SK-N-SH (cell line): ENCODE results near the gene CARD19. TPM values are rescaled to one million over a fixed set of nuclear protein-coding genes. Genes with fewer than 3 reads are reported as not detected.
A peak's percentile ranks its signal among the peaks of the same experiment; 100 is the strongest.

Experiments used
- CTCF ChIA-PET: fragments of 300-600, 350-600 bp; formaldehyde crosslinking; extraction: SDS; loops from one replicate; lab custom pipeline; 2021; lab: Yijun Ruan, JAX
- POLR2A ChIA-PET: fragments of 350-600 bp; sonication (Branson Sonifier 250); formaldehyde crosslinking; extraction: SDS; loops from one replicate; lab custom pipeline; 2020; ENCODE audit warnings: antibody characterized with exemption, inconsistent platforms; lab: Yijun Ruan, JAX
- DNase-seq: peaks from one replicate; pipeline ENCODE4 v3.0.0; 2012
- H2AFZ ChIP-seq: fragments of 200-600 bp; sonication (generic); 2 replicates; pipeline ENCODE4 v1.8.1; 2016; ENCODE audit warnings: antibody characterized with exemption, mild to moderate bottlenecking, low read depth
- H3F3A ChIP-seq: fragments of 200-600 bp; sonication (generic); replicated peaks from 2 replicates; pipeline ENCODE3; 2016; ENCODE audit warnings: antibody characterized with exemption, mild to moderate bottlenecking; ENCODE audit not compliant: insufficient read depth
- H3K27ac ChIP-seq, 2 experiments: fragments of 200-500 bp in 1 of 2; fragments of 200-600 bp in 1 of 2; sonication (Bioruptor generic) in 1 of 2; sonication (generic), shearing (Covaris generic) in 1 of 2; 2 replicates each; pipeline versions ENCODE4 v1.5.1 to v1.6.1; 2014 to 2016; ENCODE audit warnings: low read depth in 2 of 2, inconsistent platforms in 1 of 2, low read length in 1 of 2, mild to moderate bottlenecking in 1 of 2, mixed read lengths in 1 of 2
- H3K27me3 ChIP-seq: fragments of 200-600 bp; sonication (generic), shearing (Covaris generic); 2 replicates; pipeline ENCODE4 v1.6.1; 2016; ENCODE audit warnings: mixed run types; ENCODE audit not compliant: insufficient read depth
- H3K36me3 ChIP-seq, 2 experiments: fragments of 200-500 bp in 1 of 2; fragments of 200-600 bp in 1 of 2; sonication (Bioruptor generic) in 1 of 2; sonication (generic) in 1 of 2; replicated peaks in 1 of 2; 2 replicates each; pipeline versions ENCODE3 to v1.5.1; 2014 to 2016; ENCODE audit warnings: low read length in 1 of 2, mild to moderate bottlenecking in 1 of 2; ENCODE audit not compliant: insufficient read depth in 2 of 2, control insufficient read depth in 1 of 2
- H3K4me1 ChIP-seq, 2 experiments: fragments of 200-500 bp in 1 of 2; fragments of 200-600 bp in 1 of 2; sonication (Bioruptor generic) in 1 of 2; sonication (generic), shearing (Covaris generic) in 1 of 2; 2 replicates each; pipeline versions ENCODE4 v1.5.1 to v1.6.1; 2014 to 2016; ENCODE audit warnings: low read depth in 1 of 2, low read length in 1 of 2, mixed run types in 1 of 2; ENCODE audit not compliant: insufficient read depth in 2 of 2, control insufficient read depth in 1 of 2
- H3K4me2 ChIP-seq: fragments of 200-600 bp; sonication (generic), shearing (Covaris generic); 2 replicates; pipeline ENCODE4 v1.6.1; 2017; ENCODE audit warnings: mixed run types
- H3K4me3 ChIP-seq, 2 experiments: fragments of 200-500 bp in 1 of 2; fragments of 200-600 bp in 1 of 2; sonication (Bioruptor generic) in 1 of 2; sonication (generic), shearing (Covaris generic) in 1 of 2; 2 replicates each; pipeline versions ENCODE4 v1.5.1 to v1.8.1; 2014 to 2016; ENCODE audit warnings: low read depth in 2 of 2, inconsistent platforms in 1 of 2, low read length in 1 of 2, mild to moderate bottlenecking in 1 of 2, mixed read lengths in 1 of 2, moderate library complexity in 1 of 2
- H3K79me2 ChIP-seq: fragments of 200-600 bp; sonication (generic); 2 replicates; pipeline ENCODE4 v1.8.1; 2017; ENCODE audit warnings: mild to moderate bottlenecking; ENCODE audit not compliant: insufficient read depth
- H3K9ac ChIP-seq: fragments of 200-600 bp; sonication (generic); 2 replicates; pipeline ENCODE4 v1.6.1; 2017; ENCODE audit warnings: mixed run types
- H3K9me2 ChIP-seq: fragments of 200-600 bp; sonication (generic); 2 replicates; pipeline ENCODE4 v1.6.1; 2017; ENCODE audit warnings: mixed run types
- H3K9me3 ChIP-seq: fragments of 200-600 bp; sonication (generic); 2 replicates; pipeline ENCODE4 v1.6.1; 2017; ENCODE audit warnings: mixed run types, mild to moderate bottlenecking, moderate library complexity
- H4K20me1 ChIP-seq: fragments of 200-600 bp; sonication (generic); 2 replicates; pipeline ENCODE4 v1.6.1; 2017; ENCODE audit warnings: mild to moderate bottlenecking, mixed run types; ENCODE audit not compliant: insufficient read depth
- CHD2 ChIP-seq: fragments of 150-350 bp; IDR thresholded peaks from 2 replicates; pipeline ENCODE4 v1.6.1; 2018; ENCODE audit warnings: low read length; ENCODE audit not compliant: partially characterized antibody
- FOXJ3 ChIP-seq: sonication (generic); formaldehyde crosslinking; IDR thresholded peaks from 2 replicates; pipeline ENCODE4 v1.5.1; 2020; ENCODE audit warnings: mild to moderate bottlenecking, missing genetic modification reagents
- GATA2 ChIP-seq: sonication (generic); formaldehyde crosslinking; IDR thresholded peaks from 2 replicates; pipeline ENCODE4 v1.5.0; 2020; ENCODE audit warnings: mild to moderate bottlenecking, missing genetic modification reagents
- JUND ChIP-seq: IDR thresholded peaks from 2 replicates; pipeline ENCODE4 v1.4.0; 2012
- MEF2A ChIP-seq: IDR thresholded peaks from 2 replicates; pipeline ENCODE4 v1.4.0; 2012; ENCODE audit warnings: low read depth, borderline replicate concordance
- NFIC ChIP-seq: IDR thresholded peaks from 2 replicates; pipeline ENCODE4 v1.4.0; 2012; ENCODE audit warnings: borderline replicate concordance
- RCOR1 ChIP-seq: fragments of 150-350 bp; IDR thresholded peaks from 2 replicates; pipeline ENCODE4 v1.6.1; 2017; ENCODE audit warnings: antibody characterized with exemption, low read length
- REST ChIP-seq: IDR thresholded peaks from 2 replicates; pipeline ENCODE4 v1.6.1; 2012; ENCODE audit warnings: mild to moderate bottlenecking, low read depth, low read length, moderate library complexity
- RFX5 ChIP-seq: IDR thresholded peaks from 2 replicates; pipeline ENCODE4 v1.6.1; 2012; ENCODE audit warnings: mild to moderate bottlenecking, improper control_type of control experiment, low read length
- SIN3A ChIP-seq: IDR thresholded peaks from 2 replicates; pipeline ENCODE4 v1.6.1; 2012; ENCODE audit warnings: low read depth, mild to moderate bottlenecking, low read length, moderate library complexity, borderline replicate concordance
- TCF12 ChIP-seq: IDR thresholded peaks from 2 replicates; pipeline ENCODE4 v1.4.0; 2012
- YY1 ChIP-seq: IDR thresholded peaks from 2 replicates; pipeline ENCODE4 v1.4.0; 2012; ENCODE audit warnings: low read depth, mild to moderate bottlenecking
- WGBS: methylation state at CpG from one replicate; pipeline ENCODE4 v1.1.6; 2017; ENCODE audit warnings: low lambda C conversion rate; 5-methylcytosine and 5-hydroxymethylcytosine counted together
- polyA plus RNA-seq, 3 experiments: library from polyadenylated mRNA; depleted of rRNA; stranded (reverse); fragments of >200 nt; gene quantifications; 2 replicates each; pipeline ENCODE4 v1.2.3, GENCODE V29; 2012
- TF ChIP-seq, protein P1 (sequence below): fragments of 150-350 bp; IDR thresholded peaks from 2 replicates; pipeline ENCODE4 v1.6.1; 2017; ENCODE audit warnings: antibody characterized with exemption, low read length, low read depth, borderline replicate concordance
- TF ChIP-seq, protein P2 (sequence below): IDR thresholded peaks from 2 replicates; pipeline ENCODE4 v1.4.0; 2012; ENCODE audit warnings: low read depth, borderline replicate concordance

CARD19 gene
- polyA plus RNA-seq, 1 of the 3 experiments (the other 2 are of a cell fraction) = 165 TPM

GRCh38 chr9:93059715-93060578, 36.1 kb upstream of the CARD19 start (continued):
- TF ChIP-seq REST (no peak), CHD2 (no peak), NFIC (no peak)
- TF ChIP-seq, protein P1, sequence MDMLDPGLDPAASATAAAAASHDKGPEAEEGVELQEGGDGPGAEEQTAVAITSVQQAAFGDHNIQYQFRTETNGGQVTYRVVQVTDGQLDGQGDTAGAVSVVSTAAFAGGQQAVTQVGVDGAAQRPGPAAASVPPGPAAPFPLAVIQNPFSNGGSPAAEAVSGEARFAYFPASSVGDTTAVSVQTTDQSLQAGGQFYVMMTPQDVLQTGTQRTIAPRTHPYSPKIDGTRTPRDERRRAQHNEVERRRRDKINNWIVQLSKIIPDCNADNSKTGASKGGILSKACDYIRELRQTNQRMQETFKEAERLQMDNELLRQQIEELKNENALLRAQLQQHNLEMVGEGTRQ = no peak
- TF ChIP-seq, all 33 proteins: peak for 0

DNA sequence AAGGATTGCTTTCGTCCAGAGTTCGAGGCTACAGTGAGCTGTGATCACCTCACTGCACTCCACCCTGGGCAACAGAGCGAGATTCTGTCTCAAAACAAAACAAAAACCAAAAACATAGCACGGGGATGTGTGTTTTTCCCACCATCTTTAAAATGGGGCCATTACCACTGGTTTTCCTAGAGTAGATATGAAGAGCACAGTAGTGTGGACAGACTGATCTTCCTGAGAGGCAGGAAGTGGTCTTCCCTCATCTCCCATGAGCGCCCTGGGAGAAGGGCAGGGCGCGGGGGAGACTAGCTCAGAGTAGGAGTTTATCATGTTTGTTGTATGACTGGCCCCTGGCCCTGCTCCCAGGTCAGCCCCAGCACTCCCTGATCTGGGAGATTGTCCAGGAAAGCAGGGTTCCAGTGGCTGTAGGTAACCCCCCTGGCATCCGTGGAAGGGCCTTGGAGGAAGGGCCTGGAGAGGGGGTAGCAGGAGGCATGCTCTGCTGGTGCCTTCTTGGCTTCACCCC, 35.2 kb upstream of the CARD19 start:
- Histone ChIP-seq H3K9me3 (no peaks in the 10 kb centered on the region), H4K20me1 (no peaks in the 10 kb centered on the region), H3K27ac (no peak overlapping the region), H3K4me2 (no peak overlapping the region), H3K79me2 (no peaks in the 10 kb centered on the region), H2AFZ (peak overlapping the region; percentile 13; the same call in 1 of the 2 replicates), H3F3A (no peaks in the 10 kb centered on the region), H3K9me2 (no peaks in the 10 kb centered on the region), H3K4me1 (no peaks in the 10 kb centered on the region; a peak in 1 of 4 replicates), H3K4me3 (no peak overlapping the region), H3K9ac (no peak overlapping the region), H3K36me3 (no peaks in the 10 kb centered on the region), H3K27me3 (no peaks in the 10 kb centered on the region)
- ChIA-PET POLR2A (no interaction called here), CTCF (interaction anchor here (0.7 to 2.7 kb wide), 2 partner anchors 53 to 57 kb away, joined by 3 to 7 read pairs; no protein-coding TSS in a partner anchor)
- TF ChIP-seq NFIC (peak; percentile 65; the same call in 1 of the 2 replicates), RCOR1 (no peak), TCF12 (peak; percentile 19; the same call in 1 of the 2 replicates)
- no peak for DNase-seq
- 84% methylated on average over 7 of the region's 8 CpGs for WGBS

GRCh38 chr9:93061260-93061751, 34.7 kb upstream of the CARD19 start:
- CTCF ChIA-PET = interaction anchor here (0.7 to 2.7 kb wide), 2 partner anchors 54 to 57 kb away, joined by 3 to 7 read pairs; no protein-coding TSS in a partner anchor
- WGBS = 67% methylated on average over 1 of the region's 4 CpGs
- no peaks in the 10 kb centered on the region for H3K27me3 ChIP-seq

More at GRCh38 chr9:93061260-93061751, 34.7 kb upstream of the CARD19 start:
- POLR2A ChIA-PET = no interaction called here
- H2AFZ ChIP-seq = no peak overlapping the region
- H4K20me1 ChIP-seq = no peaks in the 10 kb centered on the region
- no peaks in the 10 kb centered on the region for H3K9me2 ChIP-seq
- DNase-seq = no peak
- no peaks in the 10 kb centered on the region for H3K36me3 ChIP-seq
- H3K9me3 ChIP-seq = no peaks in the 10 kb centered on the region
- H3K79me2 ChIP-seq = no peaks in the 10 kb centered on the region
- H3K27ac ChIP-seq = no peak overlapping the region
- no peaks in the 10 kb centered on the region; a peak in 1 of 4 replicates for H3K4me1 ChIP-seq
- TF ChIP-seq JUND (no peak), MEF2A (no peak), GATA2 (CRISPR knock-in tag) (no peak), RFX5 (no peak), NFIC (no peak), FOXJ3 (CRISPR knock-in tag) (no peak), SIN3A (no peak), RCOR1 (no peak), YY1 (no peak)
- TF ChIP-seq, protein P1 = no peak
- TF ChIP-seq, protein P2, sequence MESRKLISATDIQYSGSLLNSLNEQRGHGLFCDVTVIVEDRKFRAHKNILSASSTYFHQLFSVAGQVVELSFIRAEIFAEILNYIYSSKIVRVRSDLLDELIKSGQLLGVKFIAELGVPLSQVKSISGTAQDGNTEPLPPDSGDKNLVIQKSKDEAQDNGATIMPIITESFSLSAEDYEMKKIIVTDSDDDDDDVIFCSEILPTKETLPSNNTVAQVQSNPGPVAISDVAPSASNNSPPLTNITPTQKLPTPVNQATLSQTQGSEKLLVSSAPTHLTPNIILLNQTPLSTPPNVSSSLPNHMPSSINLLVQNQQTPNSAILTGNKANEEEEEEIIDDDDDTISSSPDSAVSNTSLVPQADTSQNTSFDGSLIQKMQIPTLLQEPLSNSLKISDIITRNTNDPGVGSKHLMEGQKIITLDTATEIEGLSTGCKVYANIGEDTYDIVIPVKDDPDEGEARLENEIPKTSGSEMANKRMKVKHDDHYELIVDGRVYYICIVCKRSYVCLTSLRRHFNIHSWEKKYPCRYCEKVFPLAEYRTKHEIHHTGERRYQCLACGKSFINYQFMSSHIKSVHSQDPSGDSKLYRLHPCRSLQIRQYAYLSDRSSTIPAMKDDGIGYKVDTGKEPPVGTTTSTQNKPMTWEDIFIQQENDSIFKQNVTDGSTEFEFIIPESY = no peak
- H3K4me3 ChIP-seq = no peak overlapping the region
- H3K4me2 ChIP-seq = no peak overlapping the region
- no peaks in the 10 kb centered on the region for H3F3A ChIP-seq
- no peak overlapping the region for H3K9ac ChIP-seq
